Measurements from ENCODE around the gene ZBTB20.

Gene ZBTB20

GRCh38 chr3:114609973-114610630 lies 537.0 kb downstream of the ZBTB20 start:
- Histone ChIP-seq H3K4me1 (ENCODE audit: insufficient read depth, low read length) (no peaks in the 10 kb centered on the region), H3K9me3 (ENCODE audit: insufficient read depth, low read depth, low read length) (no peaks in the 10 kb centered on the region), H3K27me3 (ENCODE audit: insufficient read depth, low read length) (no peaks in the 10 kb centered on the region), H3K36me3 (ENCODE audit: insufficient read depth, low read length) (no peaks in the 10 kb centered on the region), H3K9ac (ENCODE audit: low read depth, low read length) (no peak overlapping the region), H3K27ac (ENCODE audit: low read depth, low read length) (no peak overlapping the region), H3K4me3 (ENCODE audit: low read length) (no peak overlapping the region)
- 97% methylated on average over 4 of the region's 4 CpGs for whole genome bisulfite sequencing

GRCh38 chr3:114608293-114608692 lies 538.8 kb downstream of the ZBTB20 start:
- no peak overlapping the region for H3K4me3 ChIP-seq (ENCODE audit: low read length)
- no peak overlapping the region for H3K27ac ChIP-seq (ENCODE audit: low read depth, low read length)
- no peaks in the 10 kb centered on the region for H3K4me1 ChIP-seq (ENCODE audit: insufficient read depth, low read length)
- no peak overlapping the region for H3K9ac ChIP-seq (ENCODE audit: low read depth, low read length)
- H3K9me3 ChIP-seq (ENCODE audit: insufficient read depth, low read depth, low read length), result no peaks in the 10 kb centered on the region
- no peaks in the 10 kb centered on the region for H3K36me3 ChIP-seq (ENCODE audit: insufficient read depth, low read length)
- 78% methylated on average over 1 of the region's 1 CpG for WGBS
- no peaks in the 10 kb centered on the region for H3K27me3 ChIP-seq (ENCODE audit: insufficient read depth, low read length)

- no peak overlapping the region for H3K4me3 ChIP-seq (ENCODE audit: low read length)
- H3K9me3 ChIP-seq (ENCODE audit: insufficient read depth, low read depth, low read length), result no peaks in the 10 kb centered on the region
- no peak overlapping the region for H3K27ac ChIP-seq (ENCODE audit: low read depth, low read length)
- H3K27me3 ChIP-seq (ENCODE audit: insufficient read depth, low read length), result no peaks in the 10 kb centered on the region
- H3K4me1 ChIP-seq (ENCODE audit: insufficient read depth, low read length), result no peaks in the 10 kb centered on the region
- 80% methylated on average over 2 of the region's 2 CpGs for WGBS
- no peaks in the 10 kb centered on the region for H3K36me3 ChIP-seq (ENCODE audit: insufficient read depth, low read length)
- no peak overlapping the region for H3K9ac ChIP-seq (ENCODE audit: low read depth, low read length)
Observed at GRCh38 chr3:114606336-114606735, 540.8 kb downstream of the ZBTB20 start.

- 94% methylated on average over 1 of the region's 1 CpG for WGBS
- Histone ChIP-seq H3K9ac (ENCODE audit: low read depth, low read length) (no peak overlapping the region), H3K9me3 (ENCODE audit: insufficient read depth, low read depth, low read length) (no peaks in the 10 kb centered on the region), H3K4me1 (ENCODE audit: insufficient read depth, low read length) (no peaks in the 10 kb centered on the region), H3K36me3 (ENCODE audit: insufficient read depth, low read length) (no peaks in the 10 kb centered on the region), H3K27ac (ENCODE audit: low read depth, low read length) (no peak overlapping the region), H3K4me3 (ENCODE audit: low read length) (no peak overlapping the region), H3K27me3 (ENCODE audit: insufficient read depth, low read length) (no peaks in the 10 kb centered on the region)
Observed at GRCh38 chr3:114600571-114600970, 546.5 kb downstream of the ZBTB20 start.

GRCh38 chr3:114597871-114598270 lies 549.2 kb downstream of the ZBTB20 start:
- no peaks in the 10 kb centered on the region for H3K4me1 ChIP-seq (ENCODE audit: insufficient read depth, low read length)
- H3K9me3 ChIP-seq (ENCODE audit: insufficient read depth, low read depth, low read length), result no peaks in the 10 kb centered on the region
- no peaks in the 10 kb centered on the region for H3K36me3 ChIP-seq (ENCODE audit: insufficient read depth, low read length)
- H3K27me3 ChIP-seq (ENCODE audit: insufficient read depth, low read length), result no peaks in the 10 kb centered on the region
- H3K9ac ChIP-seq (ENCODE audit: low read depth, low read length), result no peak overlapping the region
- H3K27ac ChIP-seq (ENCODE audit: low read depth, low read length), result no peak overlapping the region
- H3K4me3 ChIP-seq (ENCODE audit: low read length), result no peak overlapping the region

- H3K36me3 ChIP-seq (ENCODE audit: insufficient read depth, low read length), result no peaks in the 10 kb centered on the region
- H3K4me1 ChIP-seq (ENCODE audit: insufficient read depth, low read length), result no peaks in the 10 kb centered on the region
- H3K4me3 ChIP-seq (ENCODE audit: low read length), result no peak overlapping the region
- H3K9me3 ChIP-seq (ENCODE audit: insufficient read depth, low read depth, low read length), result no peaks in the 10 kb centered on the region
- H3K27me3 ChIP-seq (ENCODE audit: insufficient read depth, low read length), result no peaks in the 10 kb centered on the region
- 71% methylated on average over 3 of the region's 4 CpGs for WGBS
- no peak overlapping the region for H3K9ac ChIP-seq (ENCODE audit: low read depth, low read length)
- H3K27ac ChIP-seq (ENCODE audit: low read depth, low read length), result no peak overlapping the region
Observed at GRCh38 chr3:114597012-114597411, 550.1 kb downstream of the ZBTB20 start.

GRCh38 chr3:114596147-114596546 lies 550.9 kb downstream of the ZBTB20 start:
- Histone ChIP-seq H3K9ac (ENCODE audit: low read depth, low read length) (no peak overlapping the region), H3K27ac (ENCODE audit: low read depth, low read length) (no peak overlapping the region), H3K4me1 (ENCODE audit: insufficient read depth, low read length) (no peaks in the 10 kb centered on the region), H3K27me3 (ENCODE audit: insufficient read depth, low read length) (no peaks in the 10 kb centered on the region), H3K36me3 (ENCODE audit: insufficient read depth, low read length) (no peaks in the 10 kb centered on the region), H3K9me3 (ENCODE audit: insufficient read depth, low read depth, low read length) (no peaks in the 10 kb centered on the region), H3K4me3 (ENCODE audit: low read length) (no peak overlapping the region)
- WGBS, result 93% methylated on average over 2 of the region's 2 CpGs

GRCh38 chr3:114595522-114596028 lies 551.5 kb downstream of the ZBTB20 start:
- 97% methylated on average over 1 of the region's 2 CpGs for WGBS

GRCh38 chr3:114590309-114591047 lies 556.6 kb downstream of the ZBTB20 start:
- 92% methylated on average over 4 of the region's 6 CpGs for WGBS
- Histone ChIP-seq H3K27ac (ENCODE audit: low read depth, low read length) (no peak overlapping the region), H3K9ac (ENCODE audit: low read depth, low read length) (no peak overlapping the region), H3K36me3 (ENCODE audit: insufficient read depth, low read length) (no peaks in the 10 kb centered on the region), H3K27me3 (ENCODE audit: insufficient read depth, low read length) (no peaks in the 10 kb centered on the region), H3K4me3 (ENCODE audit: low read length) (no peak overlapping the region), H3K9me3 (ENCODE audit: insufficient read depth, low read depth, low read length) (no peaks in the 10 kb centered on the region), H3K4me1 (ENCODE audit: insufficient read depth, low read length) (0 out of 2 replicates have a peak, but pooled peaks cover 3% of the 10 kb centered on the region)

More at GRCh38 chr3:114595522-114596028, 551.5 kb downstream of the ZBTB20 start:
- no peaks in the 10 kb centered on the region for H3K4me1 ChIP-seq (ENCODE audit: insufficient read depth, low read length)
- no peak overlapping the region for H3K4me3 ChIP-seq (ENCODE audit: low read length)
- no peak overlapping the region for H3K9ac ChIP-seq (ENCODE audit: low read depth, low read length)
- H3K27me3 ChIP-seq (ENCODE audit: insufficient read depth, low read length), result no peaks in the 10 kb centered on the region
- H3K9me3 ChIP-seq (ENCODE audit: insufficient read depth, low read depth, low read length), result no peaks in the 10 kb centered on the region
- no peak overlapping the region for H3K27ac ChIP-seq (ENCODE audit: low read depth, low read length)
- H3K36me3 ChIP-seq (ENCODE audit: insufficient read depth, low read length), result no peaks in the 10 kb centered on the region

GRCh38 chr3:114587986-114588385 lies 559.1 kb downstream of the ZBTB20 start:
- Histone ChIP-seq H3K27ac (ENCODE audit: low read depth, low read length) (no peak overlapping the region), H3K4me1 (ENCODE audit: insufficient read depth, low read length) (0 out of 2 replicates have a peak, but pooled peaks cover 8% of the 10 kb centered on the region)

GRCh38 chr3:114586119-114586518 lies 561.0 kb downstream of the ZBTB20 start:
- Histone ChIP-seq H3K27me3 (ENCODE audit: insufficient read depth, low read length) (no peaks in the 10 kb centered on the region), H3K4me3 (ENCODE audit: low read length) (no peak overlapping the region), H3K27ac (ENCODE audit: low read depth, low read length) (no peak overlapping the region), H3K36me3 (ENCODE audit: insufficient read depth, low read length) (no peaks in the 10 kb centered on the region), H3K9me3 (ENCODE audit: insufficient read depth, low read depth, low read length) (no peaks in the 10 kb centered on the region), H3K9ac (ENCODE audit: low read depth, low read length) (no peak overlapping the region), H3K4me1 (ENCODE audit: insufficient read depth, low read length) (0 out of 2 replicates have a peak, but pooled peaks cover 8% of the 10 kb centered on the region)
- 100% methylated on average over 1 of the region's 1 CpG for WGBS

More at GRCh38 chr3:114587986-114588385, 559.1 kb downstream of the ZBTB20 start:
- Histone ChIP-seq H3K27me3 (ENCODE audit: insufficient read depth, low read length) (no peaks in the 10 kb centered on the region), H3K9me3 (ENCODE audit: insufficient read depth, low read depth, low read length) (no peaks in the 10 kb centered on the region), H3K36me3 (ENCODE audit: insufficient read depth, low read length) (no peaks in the 10 kb centered on the region), H3K4me3 (ENCODE audit: low read length) (no peak overlapping the region), H3K9ac (ENCODE audit: low read depth, low read length) (no peak overlapping the region)
- 96% methylated on average over 5 of the region's 5 CpGs for WGBS
